GM12872 (cell line): ENCODE measurements around the gene FJX1.

ENCODE experiments used
- CTCF ChIP-seq: IDR thresholded peaks from 3 replicates; pipeline ENCODE4 v1.5.1; 2011; ENCODE audit warnings: low read depth, mild to moderate bottlenecking, low read length, moderate library complexity; ENCODE audit not compliant: insufficient read depth

Gene FJX1

GRCh38 chr11:35608502-35608901 lies 9.8 kb upstream of the FJX1 start:
- TF ChIP-seq CTCF, result no peak

GRCh38 chr11:35609656-35610055 lies 8.6 kb upstream of the FJX1 start:
- no peak for TF ChIP-seq CTCF

GRCh38 chr11:35610631-35611030 lies 7.6 kb upstream of the FJX1 start:
- TF ChIP-seq CTCF, result no peak

- TF ChIP-seq CTCF, result no peak
These were observed 6.5 kb upstream of the FJX1 start for GRCh38 chr11:35611741-35612140.

- no peak for TF ChIP-seq CTCF
These were observed 3.2 kb upstream of the FJX1 start for GRCh38 chr11:35614939-35615569.

- TF ChIP-seq CTCF, result peak; percentile 38; the same call in 2 of the 3 replicates
These were observed 2.0 kb upstream of the FJX1 start for GRCh38 chr11:35615921-35616900.

- TF ChIP-seq CTCF, result no peak
These were observed 959 bp upstream of the FJX1 start for GRCh38 chr11:35617316-35617686.
